Heart left ventricle (tissue), 16 donors: Measurements from ENCODE around the gene LHCGR. TPM values are rescaled to one million over a fixed set of nuclear protein-coding genes. Genes with fewer than 3 reads are reported as not detected.

Source experiments
- ATAC-seq, 4 donors: fragments of 200-7000 bp; cut with Tn5 transposase; one replicate each; pipeline ENCODE4 v1.9.1; 2020 to 2022; ENCODE audit warnings: moderate library complexity in 4 of 4, mild to moderate bottlenecking in 3 of 4, moderate number of reproducible peaks in 1 of 4
- DNase-seq, 5 donors: peaks; one replicate each; pipeline ENCODE4 v3.0.0-alpha.2; 2020
- H3K27ac ChIP-seq, 12 donors: fragments of 200-600 bp; sonication (generic) in 4 of 12; one replicate each; pipeline versions ENCODE4 v1.5.0 to v1.8.0; 2016 to 2022; ENCODE audit warnings: mild to moderate bottlenecking in 2 of 12
- H3K27me3 ChIP-seq, 9 donors: fragments of 200-600 bp; sonication (generic) in 2 of 9; one replicate each; pipeline versions ENCODE4 v1.5.1 to v1.8.0; 2016 to 2022; ENCODE audit warnings: mild to moderate bottlenecking in 3 of 9
- H3K36me3 ChIP-seq, 9 donors: fragments of 200-600 bp; sonication (generic) in 2 of 9; one replicate each; pipeline versions ENCODE4 v1.5.0 to v1.8.0; 2018 to 2022; ENCODE audit warnings: mild to moderate bottlenecking in 2 of 9
- H3K4me1 ChIP-seq, 12 donors: fragments of 200-600 bp; sonication (generic) in 4 of 12; one replicate each; pipeline versions ENCODE4 v1.5.0 to v1.8.0; 2016 to 2022; ENCODE audit warnings: mild to moderate bottlenecking in 3 of 12
- H3K4me3 ChIP-seq, 12 donors: fragments of 200-600 bp; sonication (generic) in 4 of 12; one replicate each; pipeline versions ENCODE4 v1.5.0 to v1.8.0; 2017 to 2022; ENCODE audit warnings: mild to moderate bottlenecking in 9 of 12, moderate library complexity in 4 of 12
- H3K9me3 ChIP-seq, 12 donors: fragments of 200-600 bp; sonication (generic) in 4 of 12; one replicate each; pipeline versions ENCODE4 v1.5.0 to v1.8.0; 2016 to 2022; ENCODE audit warnings: mild to moderate bottlenecking in 1 of 12
- CTCF ChIP-seq, 12 donors: fragments of 200-600 bp; sonication (generic) in 4 of 12; IDR thresholded peaks; one replicate each; pipeline versions ENCODE4 v1.5.0 to v1.8.0; 2018 to 2022; ENCODE audit warnings: antibody characterized with exemption in 12 of 12, mild to moderate bottlenecking in 5 of 12
- POLR2A ChIP-seq, 2 donors: fragments of 450-650 bp; IDR thresholded peaks; one replicate each; pipeline ENCODE4 v1.6.1; 2017; ENCODE audit warnings: antibody characterized with exemption in 2 of 2, mild to moderate bottlenecking in 2 of 2, moderate library complexity in 2 of 2
- WGBS, 4 donors: extraction: QIAGEN DNeasy Blood & Tissue Kit in 2 of 4; methylation state at CpG; one replicate each; pipeline versions ENCODE4 v1.1.5 to v1.1.7; 2013 to 2018; 5-methylcytosine and 5-hydroxymethylcytosine counted together
- intact Hi-C, 10 donors: fragments of 100-400 bp; cut with DNase I; formaldehyde crosslinking; loops; one replicate each; pipeline versions ENCODE4 v1.11.1 to v1.14.2; 2022
- polyA plus RNA-seq, 2 donors: library from polyadenylated mRNA; stranded (reverse); fragments of 200-250 nt; gene quantifications; one replicate each; pipeline ENCODE4 v1.2.3, GENCODE V29; 2013
- total RNA-seq, 9 donors: library from RNA; depleted of rRNA in 2 of 9; stranded (reverse); fragments of >200 nt in 2 of 9; fragmentation: NEBNext Ultra II Directional in 3 of 9; extraction: Animal tissue kit (Norgen Biotek cat#: 25700) in 3 of 9; gene quantifications; one replicate each; pipeline versions ENCODE4 v1.1.0 to v1.2.4, GENCODE V29; 2016 to 2023
- donor health status: ischemic (EF 13 %, LVEDD 7.1; RV severe dilation, severe dysfunction).
- donor health status: healthy with polysubstance abuse.
- donor health status: DM: no; HTN: yes; CAD: no.
- donor health status: DM: no; HTN: no; CAD: no.
- donor health status: ischemic (EF 25% LVEDD 6.9; RV normal size, moderate dysfunction).
- donor health status: ischemic (EF 25% LVEDD 5.7; RV mildly dilated, moderate dysfunction).
- donor health status: healthy.
- donor health status: DM: yes; HTN: yes; CAD: no.
- donor health status: ischemic (EF 35%, LVEDD 5.7; RV mildly dilated, moderate dysfunction).
- donor health status: nonischemic (EF 11% LVEDD 7.7; RV severe dilation, severe dysfunction).
- donor health status: DM: yes; HTN: yes; CAD: no.
- donor health status: PGD.
- donor health status: ischemic (EF 29% LVEDD 5.4; RV normal size, mild dysfunction).
- donor health status: nonischemic (EF 23%, LVEDD 6.1; RV moderate dilation, normal function).

LHCGR gene
- total and polyA plus RNA-seq, 11 donors, result 0.09 to 1.4 (median 0.42) TPM; not detected in 6

- ATAC-seq (no peak), DNase-seq (no peak)
- H3K4me1 ChIP-seq, result peaks cover 0 to 15% (median 0%) of the 10 kb centered on the region in 12 donors
- 64 to 87% (median 70%) methylated on average over 1 of the region's 1 CpG for WGBS, 4 donors
- no peak overlapping the region for H3K27ac ChIP-seq
- H3K36me3 ChIP-seq, result no peaks in the 10 kb centered on the region
- intact Hi-C loops, result no loop called here
- no peak overlapping the region for H3K4me3 ChIP-seq
- no peaks in the 10 kb centered on the region for H3K27me3 ChIP-seq
- TF ChIP-seq CTCF (IDR thresholded peaks at IDR 0.05) (no peak), POLR2A (IDR thresholded peaks at IDR 0.05) (no peak)
- no peaks in the 10 kb centered on the region for H3K9me3 ChIP-seq
These were observed 39.6 kb downstream of the LHCGR start for GRCh38 chr2:48715956-48716355.

GRCh38 chr2:48715042-48715899, 40.3 kb downstream of the LHCGR start:
- 49 to 64% (median 58%) methylated on average over 7 of the region's 7 CpGs for WGBS, 4 donors
- ATAC-seq, result no peak
- peak in 2 of 5 donors; percentile 29 to 44 for DNase-seq

GRCh38 chr2:48714245-48714644, 41.3 kb downstream of the LHCGR start:
- H3K27ac ChIP-seq, result no peak overlapping the region
- TF ChIP-seq POLR2A (IDR thresholded peaks at IDR 0.05) (no peak), CTCF (IDR thresholded peaks at IDR 0.05) (no peak)
- no peaks in the 10 kb centered on the region for H3K9me3 ChIP-seq
- 25 to 50% (median 38%) methylated on average over 2 of the region's 2 CpGs for WGBS, 4 donors
- intact Hi-C loops, result no loop called here
- no peaks in the 10 kb centered on the region for H3K27me3 ChIP-seq
- no peaks in the 10 kb centered on the region for H3K36me3 ChIP-seq
- H3K4me3 ChIP-seq, result no peak overlapping the region
- DNase-seq (no peak), ATAC-seq (peak in 1 of 4 donors; percentile 26)
- H3K4me1 ChIP-seq, result peaks cover 0 to 15% (median 0%) of the 10 kb centered on the region in 12 donors

More at GRCh38 chr2:48715042-48715899, 40.3 kb downstream of the LHCGR start:
- Histone ChIP-seq H3K9me3 (no peaks in the 10 kb centered on the region), H3K36me3 (no peaks in the 10 kb centered on the region), H3K4me3 (no peak overlapping the region), H3K27me3 (no peaks in the 10 kb centered on the region), H3K4me1 (peaks cover 0 to 15% (median 0%) of the 10 kb centered on the region in 12 donors), H3K27ac (no peak overlapping the region)
- TF ChIP-seq CTCF (IDR thresholded peaks at IDR 0.05) (no peak), POLR2A (IDR thresholded peaks at IDR 0.05) (no peak)
- intact Hi-C loops, result no loop called here

DNA sequence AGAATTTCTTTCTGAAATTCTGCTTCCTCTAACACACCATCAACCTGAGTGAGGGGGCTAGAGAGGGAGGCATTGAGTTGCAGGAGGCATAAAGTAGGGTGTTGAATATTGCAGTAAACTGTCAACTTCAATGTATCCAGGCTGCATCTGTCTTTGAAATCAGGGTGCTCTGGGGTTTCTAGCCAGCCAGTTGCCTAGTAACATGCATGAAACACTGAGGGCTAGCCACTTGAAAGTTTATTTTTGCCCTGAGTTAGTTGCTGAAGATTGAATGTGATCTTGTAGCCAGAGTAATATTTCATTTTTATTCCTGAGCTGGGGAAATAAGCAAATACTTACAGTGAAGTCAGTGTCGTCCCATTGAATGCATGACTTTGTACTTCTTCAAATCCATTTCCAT, 41.9 kb downstream of the LHCGR start:
- DNase-seq (no peak), ATAC-seq (no peak)
- no peaks in the 10 kb centered on the region for H3K9me3 ChIP-seq
- H3K27ac ChIP-seq, result no peak overlapping the region
- H3K4me1 ChIP-seq, result peaks cover 0 to 15% (median 0%) of the 10 kb centered on the region in 12 donors
- 44 to 73% (median 60%) methylated on average over 1 of the region's 1 CpG for WGBS, 4 donors
- TF ChIP-seq CTCF (IDR thresholded peaks at IDR 0.05), result no peak
- no peak for TF ChIP-seq POLR2A (IDR thresholded peaks at IDR 0.05)
- no peaks in the 10 kb centered on the region for H3K36me3 ChIP-seq
- intact Hi-C loops, result no loop called here
- no peaks in the 10 kb centered on the region for H3K27me3 ChIP-seq
- no peak overlapping the region for H3K4me3 ChIP-seq
